Endothelial cell of umbilical vein (primary cell): Measurements from ENCODE around the gene DUSP16.

Experiments used
- CTCF ChIP-seq, 2 donors: IDR thresholded peaks; 1 replicate in 1 of 2; 2 replicates in 1 of 2; pipeline ENCODE4 v1.5.1; 2011; ENCODE audit warnings: low read length in 2 of 2, mild to moderate bottlenecking in 2 of 2, moderate library complexity in 2 of 2, control low read depth in 1 of 2, inconsistent platforms in 1 of 2, low read depth in 1 of 2; ENCODE audit not compliant: insufficient read depth in 1 of 2; ENCODE audit errors: extremely low read depth in 1 of 2
- EZH2 ChIP-seq: IDR thresholded peaks from 2 replicates; pipeline ENCODE4 v1.6.1; 2012; ENCODE audit warnings: borderline replicate concordance, low read depth, mild to moderate bottlenecking, moderate library complexity, low read length, inconsistent platforms; ENCODE audit not compliant: severe bottlenecking
- POLR2A ChIP-seq: IDR thresholded peaks from 2 replicates; pipeline ENCODE4 v1.6.1; 2012; ENCODE audit warnings: low read depth, mild to moderate bottlenecking, control low read depth, low read length
- POLR2AphosphoS5 ChIP-seq: IDR thresholded peaks from 2 replicates; pipeline ENCODE4 v1.6.1; 2012; ENCODE audit warnings: low read depth, mild to moderate bottlenecking, control low read depth, low read length, moderate library complexity; ENCODE audit not compliant: insufficient read depth
- TF ChIP-seq, protein P1 (sequence below): IDR thresholded peaks from 2 replicates; pipeline ENCODE4 v1.6.1; 2011; ENCODE audit not compliant: insufficient read depth, insufficient read length

DNA sequence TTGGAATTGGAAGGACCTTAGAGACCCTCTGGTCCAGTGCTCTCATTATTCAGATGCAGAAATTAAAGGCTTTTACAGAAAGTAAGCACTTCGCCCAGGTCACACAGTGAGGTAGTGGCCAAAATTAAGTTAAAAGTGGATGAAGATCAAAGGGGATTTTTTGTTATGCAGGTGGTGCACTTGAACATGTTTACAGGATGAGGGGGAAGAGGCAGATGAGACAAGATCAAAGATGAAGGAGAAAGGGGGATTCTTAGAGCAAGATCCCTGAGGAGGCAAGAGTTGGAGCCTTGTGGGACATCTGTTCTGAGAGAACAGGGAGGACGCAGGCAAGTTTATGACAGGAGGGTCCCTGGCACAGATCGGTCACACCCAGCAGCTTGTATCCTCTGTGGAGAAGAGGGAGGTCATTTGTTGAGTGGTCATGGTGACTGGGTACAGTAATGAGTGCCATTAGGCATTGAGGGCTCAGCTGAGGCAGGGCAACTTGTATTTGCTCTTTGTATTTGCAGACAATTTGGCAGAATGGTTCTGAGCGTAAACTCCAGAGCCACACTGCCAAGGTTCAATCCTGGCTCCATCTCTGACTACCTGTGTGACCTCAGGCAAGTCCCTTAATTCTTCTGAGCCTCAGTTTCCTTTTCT, 121.8 kb downstream of the DUSP16 start:
- TF ChIP-seq CTCF (IDR thresholded peaks at IDR 0.05; ENCODE audit: extremely low read depth in 1 of 2, insufficient read depth in 1 of 2, low read depth in 1 of 2, low read length in 2 of 2) (no peak), POLR2AphosphoS5 (no peak), POLR2A (no peak), EZH2 (no peak)
- TF ChIP-seq, protein P1, sequence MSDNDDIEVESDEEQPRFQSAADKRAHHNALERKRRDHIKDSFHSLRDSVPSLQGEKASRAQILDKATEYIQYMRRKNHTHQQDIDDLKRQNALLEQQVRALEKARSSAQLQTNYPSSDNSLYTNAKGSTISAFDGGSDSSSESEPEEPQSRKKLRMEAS, result no peak
